H9 (cell line): ENCODE measurements around the gene TBC1D10B. TPM values are rescaled to one million over a fixed set of nuclear protein-coding genes. Genes with fewer than 3 reads are reported as not detected.

Experiments
- DNase-seq: peaks from one replicate; pipeline ENCODE4 v3.0.0-alpha.2; 2017
- H2AFZ ChIP-seq: one replicate; pipeline ENCODE4 v1.6.1; 2013; ENCODE audit warnings: mild to moderate bottlenecking, low read length, control low read depth, moderate library complexity
- H2AK5ac ChIP-seq: 2 replicates; pipeline ENCODE4 v1.6.1; 2013; ENCODE audit warnings: low read length, control low read depth, mixed read lengths; ENCODE audit not compliant: insufficient read length
- H2BK120ac ChIP-seq: one replicate; pipeline ENCODE4 v1.6.1; 2013; ENCODE audit warnings: low read depth, mild to moderate bottlenecking, low read length, control low read depth, inconsistent platforms; ENCODE audit not compliant: poor library complexity, severe bottlenecking
- H2BK12ac ChIP-seq: 2 replicates; pipeline ENCODE4 v1.6.1; 2013; ENCODE audit warnings: low read length, control low read depth, mixed read lengths, low read depth; ENCODE audit not compliant: insufficient read length
- H2BK15ac ChIP-seq: 2 replicates; pipeline ENCODE4 v1.6.1; 2013; ENCODE audit warnings: low read depth, low read length, control low read depth
- H2BK20ac ChIP-seq: one replicate; pipeline ENCODE4 v1.6.1; 2013; ENCODE audit warnings: low read depth, mild to moderate bottlenecking, low read length, control low read depth, inconsistent platforms; ENCODE audit not compliant: poor library complexity, severe bottlenecking
- H2BK5ac ChIP-seq: 2 replicates; pipeline ENCODE4 v1.6.1; 2013; ENCODE audit warnings: low read length, control low read depth, mixed read lengths; ENCODE audit not compliant: insufficient read length
- H3K14ac ChIP-seq: 2 replicates; pipeline ENCODE4 v1.6.1; 2013; ENCODE audit warnings: low read length, control low read depth; ENCODE audit not compliant: insufficient read depth
- H3K18ac ChIP-seq: 2 replicates; pipeline ENCODE4 v1.6.1; 2013; ENCODE audit warnings: low read depth, mild to moderate bottlenecking, mixed read lengths, low read length, control low read depth; ENCODE audit not compliant: insufficient read length
- H3K23ac ChIP-seq: 2 replicates; pipeline ENCODE4 v1.6.1; 2013; ENCODE audit warnings: low read length, control low read depth, mixed read lengths, low read depth; ENCODE audit not compliant: insufficient read length
- H3K23me2 ChIP-seq: 2 replicates; pipeline ENCODE4 v1.6.1; 2013; ENCODE audit warnings: low read depth, mild to moderate bottlenecking, mixed read lengths, low read length, control low read depth; ENCODE audit not compliant: insufficient read length, poor library complexity, severe bottlenecking
- H3K27ac ChIP-seq: 2 replicates; pipeline ENCODE4 v1.5.1; 2013; ENCODE audit warnings: low read length, control low read depth, mixed read lengths, low read depth; ENCODE audit not compliant: insufficient read length
- H3K27me3 ChIP-seq: 2 replicates; pipeline ENCODE4 v1.6.1; 2013; ENCODE audit warnings: low read length, control low read depth, inconsistent platforms; ENCODE audit not compliant: insufficient read depth
- H3K4ac ChIP-seq: 2 replicates; pipeline ENCODE4 v1.6.1; 2013; ENCODE audit warnings: low read depth, mild to moderate bottlenecking, control low read depth, inconsistent platforms, low read length, moderate library complexity
- H3K4me1 ChIP-seq: 2 replicates; pipeline ENCODE4 v1.6.1; 2013; ENCODE audit warnings: low read length, control low read depth, inconsistent platforms; ENCODE audit not compliant: insufficient read depth
- H3K4me2 ChIP-seq: 2 replicates; pipeline ENCODE4 v1.6.1; 2013; ENCODE audit warnings: low read length, control low read depth, mixed read lengths; ENCODE audit not compliant: insufficient read length, insufficient read depth
- H3K56ac ChIP-seq: 2 replicates; pipeline ENCODE4 v1.6.1; 2013; ENCODE audit warnings: low read depth, mild to moderate bottlenecking, mixed read lengths, low read length, control low read depth; ENCODE audit not compliant: insufficient read length
- H3K79me1 ChIP-seq: 2 replicates; pipeline ENCODE4 v1.6.1; 2013; ENCODE audit warnings: low read depth, mild to moderate bottlenecking, moderate library complexity, low read length, control low read depth, inconsistent platforms; ENCODE audit not compliant: insufficient read depth, poor library complexity, severe bottlenecking
- H3K79me2 ChIP-seq: 2 replicates; pipeline ENCODE4 v1.6.1; 2013; ENCODE audit warnings: low read length, control low read depth, inconsistent platforms; ENCODE audit not compliant: insufficient read depth
- H3K9ac ChIP-seq: 2 replicates; pipeline ENCODE4 v1.6.1; 2013; ENCODE audit warnings: low read length, control low read depth, mixed read lengths; ENCODE audit not compliant: insufficient read length; ENCODE audit errors: extremely low read depth
- H3K9me3 ChIP-seq: one replicate; pipeline ENCODE4 v1.6.1; 2013; ENCODE audit warnings: low read depth, low read length, inconsistent platforms; ENCODE audit not compliant: control insufficient read depth
- H3T11ph ChIP-seq: one replicate; pipeline ENCODE4 v1.6.1; 2013; ENCODE audit warnings: mild to moderate bottlenecking, low read length, control low read depth, inconsistent platforms
- H4K20me1 ChIP-seq: one replicate; pipeline ENCODE4 v1.6.1; 2013; ENCODE audit not compliant: control insufficient read depth, insufficient read length, insufficient read depth
- H4K5ac ChIP-seq: 2 replicates; pipeline ENCODE4 v1.6.1; 2013; ENCODE audit warnings: low read depth, mild to moderate bottlenecking, mixed read lengths, low read length, control low read depth; ENCODE audit not compliant: insufficient read length
- H4K8ac ChIP-seq: replicated peaks from 2 replicates; pipeline ENCODE4 v1.6.1; 2013; ENCODE audit warnings: low read length, control low read depth, mixed read lengths, low read depth; ENCODE audit not compliant: insufficient read length
- H4K91ac ChIP-seq: 2 replicates; pipeline ENCODE4 v1.6.1; 2013; ENCODE audit warnings: low read depth, mild to moderate bottlenecking, moderate library complexity, mixed read lengths, low read length, control low read depth; ENCODE audit not compliant: insufficient read length
- H3K27ac Mint-ChIP-seq, 3 experiments: 2 replicates in 2 of 3; 3 replicates in 1 of 3; pipeline ENCODE4 v1.8.0; 2020 to 2021; ENCODE audit warnings: mixed read lengths in 3 of 3, mild to moderate bottlenecking in 1 of 3, moderate library complexity in 1 of 3
- H3K27me3 Mint-ChIP-seq: 2 replicates; pipeline ENCODE4 v1.8.0; 2021; ENCODE audit warnings: low read depth, mild to moderate bottlenecking, moderate library complexity, mixed read lengths
- H3K36me3 Mint-ChIP-seq, 3 experiments: 2 replicates in 2 of 3; 3 replicates in 1 of 3; pipeline ENCODE4 v1.8.0; 2020 to 2021; ENCODE audit warnings: low read depth in 3 of 3, mixed read lengths in 3 of 3; ENCODE audit not compliant: insufficient read depth in 1 of 3
- H3K4me1 Mint-ChIP-seq, 2 experiments: 2 replicates each; pipeline ENCODE4 v1.8.0; 2020; ENCODE audit warnings: mixed read lengths in 2 of 2
- H3K4me3 Mint-ChIP-seq, 2 experiments: 2 replicates in 1 of 2; 3 replicates in 1 of 2; pipeline ENCODE4 v1.8.0; 2020 to 2021; ENCODE audit warnings: mild to moderate bottlenecking in 2 of 2, mixed read lengths in 2 of 2, moderate library complexity in 1 of 2
- H3K9me3 Mint-ChIP-seq, 2 experiments: 2 replicates in 1 of 2; 3 replicates in 1 of 2; pipeline ENCODE4 v1.8.0; 2020; ENCODE audit warnings: mild to moderate bottlenecking in 2 of 2, mixed read lengths in 2 of 2, moderate library complexity in 1 of 2
- WGBS: extraction: QIAGEN DNeasy Blood & Tissue Kit; methylation state at CpG from one replicate; pipeline ENCODE4 v1.1.7; 2013; ENCODE audit warnings: missing lambda C conversion rate, low lambda C conversion rate, mixed read lengths; ENCODE audit not compliant: insufficient read length; ENCODE audit errors: extremely low coverage; 5-methylcytosine and 5-hydroxymethylcytosine counted together
- total RNA-seq: library from RNA; stranded (reverse); gene quantifications from 2 replicates; pipeline ENCODE4 v1.2.1, GENCODE V29; 2021
- TF ChIP-seq, protein P1 (sequence below): fragments of 200-600 bp; sonication (generic); conservative IDR thresholded peaks from 3 replicates; pipeline ENCODE4 v1.8.0; 2021; ENCODE audit warnings: antibody characterized with exemption, mild to moderate bottlenecking

TBC1D10B gene
- total RNA-seq, 1 experiment from 2014 or later = 25.6 TPM

DNA sequence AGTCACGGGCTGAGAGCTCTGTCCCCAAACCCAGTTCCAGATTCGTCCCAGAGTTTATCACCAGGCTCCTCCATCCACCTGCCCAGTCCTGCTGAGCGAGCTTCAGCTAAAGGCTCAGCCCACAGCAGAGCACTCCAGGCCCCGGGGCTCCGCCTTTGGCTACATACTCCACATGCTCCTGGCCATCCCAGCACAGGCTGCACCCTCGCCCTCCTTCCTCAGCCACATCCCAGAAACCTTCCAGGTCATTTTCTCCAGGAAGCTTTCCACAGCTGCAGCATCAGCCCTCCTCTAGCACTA, 10.5 kb downstream of the TBC1D10B start:
- no peaks in the 10 kb centered on the region for H3K9me3 ChIP-seq
- no peak overlapping the region for H2AFZ ChIP-seq
- no peak overlapping the region for H3K56ac ChIP-seq
- H4K8ac ChIP-seq = no peak overlapping the region
- Mint-ChIP-seq H3K4me3 (no peak overlapping the region), H3K27me3 (no peaks in the 10 kb centered on the region), H3K27ac (peak overlapping the region; percentile 36 to 93 (median 80); a peak in 3 of 7 replicates), H3K9me3 (0 out of 5 replicates have a peak, but pooled peaks cover 0 to 2% of the 10 kb centered on the region in 2 experiments), H3K4me1 (peaks cover 18 to 27% of the 10 kb centered on the region in 2 experiments), H3K36me3 (peaks cover 12 to 47% (median 39%) of the 10 kb centered on the region in 3 experiments)
- H3K23ac ChIP-seq = no peak overlapping the region
- H3K23me2 ChIP-seq = peaks cover 7% of the 10 kb centered on the region
- H4K5ac ChIP-seq = no peak overlapping the region
- H3T11ph ChIP-seq = no peak overlapping the region
- H2BK12ac ChIP-seq = no peak overlapping the region
- no peak overlapping the region for H3K4me2 ChIP-seq
- TF ChIP-seq, protein P1, sequence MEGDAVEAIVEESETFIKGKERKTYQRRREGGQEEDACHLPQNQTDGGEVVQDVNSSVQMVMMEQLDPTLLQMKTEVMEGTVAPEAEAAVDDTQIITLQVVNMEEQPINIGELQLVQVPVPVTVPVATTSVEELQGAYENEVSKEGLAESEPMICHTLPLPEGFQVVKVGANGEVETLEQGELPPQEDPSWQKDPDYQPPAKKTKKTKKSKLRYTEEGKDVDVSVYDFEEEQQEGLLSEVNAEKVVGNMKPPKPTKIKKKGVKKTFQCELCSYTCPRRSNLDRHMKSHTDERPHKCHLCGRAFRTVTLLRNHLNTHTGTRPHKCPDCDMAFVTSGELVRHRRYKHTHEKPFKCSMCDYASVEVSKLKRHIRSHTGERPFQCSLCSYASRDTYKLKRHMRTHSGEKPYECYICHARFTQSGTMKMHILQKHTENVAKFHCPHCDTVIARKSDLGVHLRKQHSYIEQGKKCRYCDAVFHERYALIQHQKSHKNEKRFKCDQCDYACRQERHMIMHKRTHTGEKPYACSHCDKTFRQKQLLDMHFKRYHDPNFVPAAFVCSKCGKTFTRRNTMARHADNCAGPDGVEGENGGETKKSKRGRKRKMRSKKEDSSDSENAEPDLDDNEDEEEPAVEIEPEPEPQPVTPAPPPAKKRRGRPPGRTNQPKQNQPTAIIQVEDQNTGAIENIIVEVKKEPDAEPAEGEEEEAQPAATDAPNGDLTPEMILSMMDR = no peak
- no peak overlapping the region for H2AK5ac ChIP-seq
- H2BK15ac ChIP-seq = no peak overlapping the region
- H3K4me1 ChIP-seq = no peaks in the 10 kb centered on the region
- no peak overlapping the region for H2BK120ac ChIP-seq
- H4K91ac ChIP-seq = no peak overlapping the region
- no peak overlapping the region for H3K27ac ChIP-seq
- H3K79me1 ChIP-seq = no peaks in the 10 kb centered on the region
- H3K14ac ChIP-seq = no peak overlapping the region
- H3K9ac ChIP-seq = no peak overlapping the region
- no peak overlapping the region for H3K4ac ChIP-seq
- no peaks in the 10 kb centered on the region for H4K20me1 ChIP-seq
- H3K18ac ChIP-seq = no peak overlapping the region
- no peaks in the 10 kb centered on the region for H3K27me3 ChIP-seq
- no peak overlapping the region for H2BK5ac ChIP-seq
- no CpG with 5 or more reads among the region's 6 CpGs for WGBS
- no peak for DNase-seq
- H3K79me2 ChIP-seq = no peaks in the 10 kb centered on the region; the same call in 1 of the 2 replicates
- no peak overlapping the region for H2BK20ac ChIP-seq
